GM18873 (cell line): Measurements from ENCODE around the gene MAN2A1.

Experiments used
- ATAC-seq: cut with Tn5 transposase; IDR thresholded peaks from one replicate; pipeline ENCODE4 v1.9.1; 2021; ENCODE audit warnings: mild to moderate bottlenecking, moderate library complexity, moderate number of reproducible peaks; ENCODE audit not compliant: unreplicated experiment, low FRiP score

MAN2A1 gene

DNA sequence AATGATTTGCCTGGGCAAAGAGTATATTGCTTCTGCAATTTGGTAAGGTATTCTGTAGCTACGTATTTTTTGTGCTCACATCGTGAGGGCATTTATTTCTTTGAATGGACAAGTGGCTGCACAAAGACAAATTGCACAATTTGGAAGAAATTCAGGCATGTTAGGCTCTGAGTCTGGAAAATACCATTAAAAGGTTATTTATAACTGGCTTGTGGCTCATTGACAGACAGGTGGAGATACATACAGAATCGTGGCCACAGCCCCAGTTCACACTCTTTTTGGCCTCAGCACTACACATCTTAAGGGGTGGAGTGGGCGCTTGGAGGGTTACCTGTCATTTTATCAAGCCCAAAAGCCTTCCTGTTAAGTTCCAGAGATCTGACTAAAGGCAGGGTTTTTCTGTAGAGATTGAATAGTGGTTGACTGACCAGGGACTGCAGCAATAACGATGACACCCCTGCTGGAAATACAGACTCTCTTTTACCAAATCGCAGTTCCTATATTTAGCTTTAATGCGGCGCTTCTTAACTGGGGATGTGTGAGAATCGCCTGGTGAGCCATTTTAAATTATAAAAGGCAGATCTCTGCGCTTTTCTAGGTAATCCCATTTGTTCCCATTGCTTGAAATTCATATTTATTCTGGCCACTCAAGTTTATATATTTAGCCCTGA lies 14.7 kb downstream of the MAN2A1 start:
- ATAC-seq, result no peak

DNA sequence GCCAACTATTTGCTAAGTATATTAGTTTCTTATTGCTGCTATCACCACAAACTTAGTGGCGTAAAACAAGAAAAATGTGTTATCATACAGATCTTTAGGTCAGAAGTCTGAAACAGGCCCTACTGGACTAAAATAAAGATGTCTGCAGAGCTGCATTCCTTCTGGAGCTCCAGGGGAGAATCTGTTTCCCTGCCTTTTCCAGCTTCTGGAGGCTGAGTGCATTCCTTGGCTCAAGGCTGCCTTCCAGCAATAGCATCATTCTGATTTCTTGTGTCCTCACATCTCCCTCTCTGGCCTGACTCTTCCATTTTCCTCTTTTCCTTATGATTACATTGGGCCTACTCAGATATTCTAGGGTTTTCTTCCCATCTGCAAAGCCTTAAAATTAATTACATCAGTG lies 15.9 kb downstream of the MAN2A1 start:
- ATAC-seq, result no peak

DNA sequence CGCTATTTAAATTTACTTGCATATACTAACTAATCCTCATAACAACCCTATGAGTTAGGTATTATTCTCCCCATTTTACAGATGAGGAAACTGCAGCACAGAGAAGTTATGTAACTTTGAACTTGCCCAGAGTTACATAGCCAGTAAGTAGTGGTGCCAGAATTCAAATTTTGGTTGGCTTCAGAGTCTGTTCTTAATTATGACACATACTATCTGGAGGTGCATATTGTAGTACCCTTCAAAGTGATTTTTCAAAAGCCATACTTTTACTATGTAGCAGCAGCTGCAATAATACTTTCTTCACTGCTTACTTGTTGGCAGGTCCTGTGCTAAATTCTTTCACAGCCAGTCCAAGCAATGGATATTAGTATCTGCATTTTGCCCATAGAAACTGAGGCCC lies 16.4 kb downstream of the MAN2A1 start:
- no peak for ATAC-seq

DNA sequence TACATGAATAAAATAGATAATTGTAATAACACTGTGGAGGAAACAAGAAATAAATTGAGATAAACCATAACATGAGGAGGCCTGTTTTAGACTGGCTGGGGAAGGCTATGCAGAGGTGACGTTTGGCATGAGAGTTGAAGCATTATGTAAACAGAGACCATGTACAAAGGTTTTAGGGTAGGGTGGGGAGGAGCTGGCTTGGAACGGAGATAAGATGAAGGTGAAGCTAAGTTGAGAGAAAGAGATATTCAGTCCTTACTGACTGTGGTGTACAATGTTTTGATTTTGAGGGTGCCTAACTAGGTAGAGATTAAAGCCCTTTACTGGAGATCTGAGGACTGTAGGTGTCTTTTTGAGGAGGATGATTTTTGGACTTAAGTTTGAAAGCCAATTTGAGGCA lies 17.8 kb downstream of the MAN2A1 start:
- ATAC-seq, result no peak

DNA sequence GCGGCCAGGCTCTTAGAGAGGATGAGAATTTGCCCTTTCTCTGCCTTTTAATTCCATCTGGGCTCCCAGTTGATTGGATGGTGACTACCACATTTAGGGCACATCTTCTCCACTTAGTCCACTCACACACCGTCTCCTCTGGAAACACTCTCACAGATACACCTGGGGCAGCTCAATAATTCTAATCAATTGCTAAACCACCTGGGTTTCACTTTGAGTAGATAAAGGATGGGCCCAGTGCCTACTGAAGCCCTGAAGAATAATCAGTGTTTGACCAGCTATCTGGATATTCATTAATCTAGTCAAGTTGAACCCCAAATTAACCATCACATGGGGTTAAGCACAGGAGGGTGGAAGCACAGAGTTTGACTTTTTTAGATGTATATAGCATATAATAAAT lies 19.1 kb downstream of the MAN2A1 start:
- no peak for ATAC-seq

DNA sequence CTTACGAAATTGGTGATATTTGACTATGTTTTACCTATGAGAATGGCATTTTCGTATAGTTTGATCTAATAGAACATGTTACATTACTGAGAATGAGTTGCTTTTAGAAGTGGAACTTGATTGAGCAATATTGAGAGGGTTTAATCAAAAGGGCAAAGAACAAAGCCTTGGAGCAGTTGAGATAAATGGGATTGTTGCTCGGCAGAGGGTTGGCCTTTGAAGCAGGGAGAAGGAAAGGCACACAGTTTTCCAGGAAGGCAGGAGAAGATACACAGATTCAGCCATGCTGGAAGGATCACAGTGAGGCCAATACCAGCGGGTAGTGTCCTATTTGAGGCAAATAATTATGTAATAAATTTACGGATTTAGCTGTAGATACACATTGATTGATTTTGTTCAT lies 19.5 kb downstream of the MAN2A1 start:
- ATAC-seq, result no peak

DNA sequence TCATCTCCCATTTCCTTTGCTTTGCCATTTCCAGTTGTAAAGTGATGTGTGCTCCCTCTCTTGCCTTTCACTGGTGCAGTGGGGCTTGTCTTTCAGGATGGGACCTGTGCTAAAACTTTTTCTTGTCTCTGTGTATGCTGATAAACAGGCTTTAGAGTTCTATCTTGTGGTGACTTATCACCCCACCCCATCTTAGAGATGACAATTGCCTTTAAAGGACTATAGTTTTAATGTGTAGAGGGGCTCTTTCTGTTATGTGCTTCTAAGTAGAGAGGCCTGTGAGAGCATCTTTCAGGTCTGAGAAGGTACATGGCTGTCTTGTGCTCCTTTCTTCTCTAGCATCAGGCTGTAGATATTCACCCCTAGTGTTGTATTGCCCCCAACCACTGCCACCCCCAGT lies 21.9 kb downstream of the MAN2A1 start:
- ATAC-seq, result no peak

DNA sequence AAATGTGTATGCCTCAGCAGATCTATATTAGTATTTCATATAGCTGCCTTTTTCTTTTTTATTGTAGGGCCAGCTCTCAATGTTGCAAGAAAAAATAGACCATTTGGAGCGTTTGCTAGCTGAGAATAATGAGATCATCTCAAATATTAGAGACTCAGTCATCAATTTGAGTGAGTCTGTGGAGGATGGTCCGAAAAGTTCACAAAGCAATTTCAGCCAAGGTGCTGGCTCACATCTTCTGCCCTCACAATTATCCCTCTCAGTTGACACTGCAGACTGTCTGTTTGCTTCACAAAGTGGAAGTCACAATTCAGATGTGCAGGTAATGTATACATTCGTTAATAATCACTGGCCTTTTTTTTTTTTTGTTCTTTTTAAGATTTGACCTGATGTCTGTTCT lies 23.7 kb downstream of the MAN2A1 start:
- ATAC-seq, result no peak

DNA sequence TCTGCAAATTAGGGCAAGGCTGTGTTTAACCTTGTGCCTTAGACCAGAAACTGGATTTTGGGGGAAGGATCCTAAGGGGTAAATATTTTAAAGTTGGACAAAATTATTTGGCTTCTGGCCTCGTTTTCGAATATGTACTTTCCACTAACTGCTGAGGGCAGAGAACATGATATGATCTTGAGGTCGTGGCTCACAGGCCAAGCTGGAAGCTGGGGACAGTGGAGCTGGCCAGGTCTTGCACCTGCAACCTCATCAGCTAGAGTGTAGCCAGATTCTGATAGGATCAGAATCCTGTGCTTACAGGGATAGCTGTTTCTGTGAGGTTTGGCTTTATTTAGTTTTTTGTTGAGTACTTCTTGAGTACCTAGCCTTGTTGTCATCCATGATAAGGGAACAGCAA lies 24.9 kb downstream of the MAN2A1 start:
- ATAC-seq, result no peak

DNA sequence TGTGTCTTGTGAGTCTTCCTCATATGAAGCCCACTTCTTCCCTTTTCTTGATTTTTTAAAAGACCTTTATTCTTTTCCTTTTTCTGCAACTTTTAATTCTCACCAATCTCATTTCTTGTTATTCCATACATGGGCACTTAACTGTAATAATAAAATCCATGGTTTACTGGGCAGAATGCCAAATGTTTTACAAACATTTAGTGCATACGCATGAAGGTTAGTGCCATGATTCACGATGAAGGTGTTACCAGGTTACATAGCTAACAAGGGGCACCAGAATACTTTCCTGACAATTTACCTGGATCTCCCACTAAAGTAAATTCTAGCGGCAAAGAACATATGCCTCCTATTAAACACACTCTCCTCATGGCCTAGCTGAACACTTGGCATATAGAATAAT lies 28.5 kb downstream of the MAN2A1 start:
- no peak for ATAC-seq

DNA sequence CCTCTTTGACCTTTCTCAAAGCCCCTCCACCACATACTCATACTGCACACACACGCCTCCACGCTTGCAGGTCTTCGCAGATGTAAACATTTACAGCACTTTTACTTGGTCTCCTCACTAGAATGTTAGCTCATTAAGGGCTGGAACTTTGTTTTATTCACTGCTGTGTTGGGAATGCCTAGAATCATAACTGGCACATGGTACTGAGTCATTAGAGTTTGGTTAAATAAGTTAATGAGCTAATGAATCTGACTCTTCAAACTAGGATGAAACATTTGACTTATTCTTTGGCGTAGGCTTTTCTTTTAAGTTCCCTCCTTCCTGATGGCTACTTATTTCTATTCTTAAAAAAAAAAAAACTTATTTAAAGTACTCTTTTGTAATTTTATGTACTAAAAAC lies 28.9 kb downstream of the MAN2A1 start:
- no peak for ATAC-seq

DNA sequence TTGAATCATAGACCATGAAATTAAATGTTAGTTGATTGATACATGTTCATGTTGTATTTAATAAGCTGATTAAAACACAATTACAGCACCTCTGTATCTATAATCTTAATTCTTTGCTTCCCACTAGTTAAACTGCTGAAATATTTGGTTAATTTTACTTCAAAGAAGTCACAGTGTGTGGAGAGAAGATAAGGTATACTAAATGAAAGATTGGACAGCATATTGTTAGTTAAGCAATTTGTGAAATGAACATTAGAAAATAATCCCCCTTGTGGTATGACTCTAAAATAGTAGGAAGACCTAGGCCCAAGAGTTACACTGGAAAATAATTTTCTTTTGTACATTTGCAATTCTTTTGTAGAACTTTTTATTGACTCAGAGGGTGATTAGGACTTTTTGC lies 30.3 kb downstream of the MAN2A1 start:
- no peak for ATAC-seq

DNA sequence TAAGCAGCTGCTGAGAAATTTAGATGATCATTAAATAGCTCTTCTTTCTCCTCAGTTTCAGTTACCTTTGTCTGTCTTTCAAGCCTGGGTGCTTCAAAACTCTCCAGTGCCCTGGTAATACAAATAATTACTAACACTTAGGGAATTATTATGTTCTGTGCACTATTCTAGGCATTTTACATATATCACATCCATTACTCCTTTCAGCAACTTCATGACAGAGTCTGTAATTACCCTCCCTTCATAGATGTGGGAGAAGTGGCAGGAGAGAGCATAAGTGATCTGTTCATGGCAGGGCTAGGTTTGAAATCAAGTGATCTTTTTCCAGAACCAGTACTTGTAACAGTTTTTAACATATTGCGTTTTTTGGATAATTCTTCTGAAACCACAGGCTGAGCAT lies 32.0 kb downstream of the MAN2A1 start:
- ATAC-seq, result no peak

DNA sequence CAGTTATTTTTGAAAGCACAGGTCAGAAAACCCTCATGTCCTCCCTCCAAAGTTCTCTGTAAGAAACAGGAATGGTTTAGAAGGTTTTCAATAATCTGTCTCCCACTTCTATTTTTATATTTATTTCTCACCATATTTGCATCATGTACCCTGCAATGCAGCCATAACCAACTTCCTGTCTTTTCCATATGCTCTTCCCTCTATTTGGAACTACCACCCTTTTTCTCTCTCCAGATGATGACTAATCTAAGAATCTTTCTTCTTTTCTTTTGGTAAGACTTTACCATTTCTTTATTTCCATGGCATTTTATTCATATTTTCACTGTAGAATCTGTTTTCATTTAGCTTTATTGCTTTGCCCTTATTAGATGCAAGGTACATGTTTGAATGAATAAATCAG lies 33.9 kb downstream of the MAN2A1 start:
- ATAC-seq, result no peak

DNA sequence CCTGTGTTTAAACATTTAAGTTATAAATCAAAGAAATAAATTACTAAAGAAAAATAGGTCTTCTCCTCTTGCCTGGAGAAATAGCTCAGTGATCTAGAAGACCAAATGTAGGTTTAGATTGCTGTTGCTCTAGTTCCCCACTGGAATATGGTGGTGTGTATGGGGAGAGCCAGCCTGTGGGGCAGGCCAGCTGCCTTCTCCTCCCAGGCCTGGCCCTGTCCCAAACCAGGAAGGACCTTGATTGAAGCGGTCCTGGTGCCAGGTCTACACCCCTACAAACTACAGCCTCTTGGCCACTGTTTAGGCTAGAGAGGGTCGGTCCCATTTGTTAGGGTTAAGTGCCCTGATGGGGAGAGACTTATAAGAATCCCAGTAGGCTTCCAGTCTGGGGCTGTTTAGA lies 35.4 kb downstream of the MAN2A1 start:
- ATAC-seq, result no peak

DNA sequence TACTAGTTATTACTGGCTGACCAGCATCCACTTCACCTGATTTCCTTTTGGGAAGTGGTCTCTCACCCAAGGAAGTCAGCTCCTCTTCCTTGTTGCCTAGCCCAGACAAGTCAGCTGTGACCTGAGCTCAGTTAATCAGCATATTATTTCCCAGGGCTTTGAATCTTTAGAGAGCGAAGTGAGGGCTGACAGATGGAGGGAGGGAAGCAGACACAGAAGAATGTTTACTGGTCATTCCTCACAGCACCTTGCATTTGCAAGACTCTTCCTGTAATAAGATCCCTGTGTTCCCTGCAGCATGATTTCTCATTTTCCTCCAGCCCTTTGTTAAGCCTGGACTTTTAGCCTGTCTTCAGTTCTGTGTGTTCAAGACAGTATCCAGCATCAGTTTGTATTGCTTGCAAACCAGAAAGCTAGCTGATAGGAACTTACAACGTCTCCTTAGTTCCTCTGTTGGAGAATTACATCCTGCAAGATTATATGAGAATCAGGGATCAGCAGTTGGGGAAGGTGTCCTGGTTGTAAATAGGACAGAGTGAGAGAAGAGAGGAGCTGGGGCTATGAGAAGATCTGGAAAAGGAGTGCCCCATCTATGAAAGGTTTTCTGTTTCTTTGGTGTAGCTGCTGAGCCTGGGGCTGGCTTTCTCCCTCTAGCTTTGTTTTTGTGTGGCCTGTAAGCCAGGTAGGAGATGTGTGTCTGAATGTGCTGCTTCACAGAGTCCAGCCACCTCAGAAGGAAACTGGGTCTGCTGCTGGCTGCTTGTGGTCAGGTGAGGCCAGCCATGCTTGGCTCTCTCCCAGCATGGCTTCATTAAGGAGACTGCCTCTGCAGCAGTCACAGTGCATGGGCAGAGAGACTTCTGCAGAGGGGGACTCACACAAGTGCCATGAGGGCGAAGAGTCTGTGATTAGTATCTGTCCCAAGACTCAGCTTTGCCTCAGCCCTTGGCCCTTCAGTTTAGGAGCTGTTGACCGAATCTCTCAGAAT lies 50.3 kb downstream of the MAN2A1 start:
- ATAC-seq, result peak; percentile 62

DNA sequence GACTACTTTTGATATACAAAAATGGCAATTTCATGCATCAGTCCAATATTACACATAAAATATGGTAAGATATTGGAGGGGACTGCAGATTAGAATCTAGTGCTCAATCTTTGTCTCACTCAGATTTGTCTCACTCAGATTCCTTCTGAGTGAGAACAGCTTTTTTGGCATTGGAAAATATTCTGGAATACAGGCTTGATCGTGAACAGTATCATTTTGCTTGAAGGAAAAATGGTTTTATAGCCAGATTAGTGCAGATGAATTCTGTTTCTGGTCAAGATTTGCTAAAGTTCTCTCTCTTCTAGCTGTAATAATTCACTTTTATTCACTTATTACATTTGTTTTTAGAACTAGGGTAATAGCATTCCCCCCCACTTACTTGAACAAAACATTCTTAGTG lies 51.2 kb downstream of the MAN2A1 start:
- no peak for ATAC-seq

DNA sequence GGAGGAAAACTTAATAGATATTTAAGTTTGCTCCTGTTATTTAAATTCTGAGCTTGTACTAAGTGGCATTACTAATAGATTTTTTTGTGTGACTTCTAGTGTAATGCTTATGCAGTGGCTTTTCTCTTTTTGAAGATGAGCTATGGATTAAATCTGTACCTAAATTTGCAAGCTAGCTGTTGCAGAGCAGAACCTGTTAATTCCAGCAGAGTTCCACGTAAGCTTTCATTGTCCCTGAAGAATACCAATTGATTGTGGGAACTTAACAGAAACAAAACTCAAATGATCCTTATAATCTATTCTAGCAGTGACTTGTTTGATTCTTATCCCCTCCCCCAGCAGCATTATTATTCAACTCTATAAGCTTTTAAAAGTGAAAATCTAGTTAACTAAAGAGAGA lies 51.7 kb downstream of the MAN2A1 start:
- ATAC-seq, result no peak

DNA sequence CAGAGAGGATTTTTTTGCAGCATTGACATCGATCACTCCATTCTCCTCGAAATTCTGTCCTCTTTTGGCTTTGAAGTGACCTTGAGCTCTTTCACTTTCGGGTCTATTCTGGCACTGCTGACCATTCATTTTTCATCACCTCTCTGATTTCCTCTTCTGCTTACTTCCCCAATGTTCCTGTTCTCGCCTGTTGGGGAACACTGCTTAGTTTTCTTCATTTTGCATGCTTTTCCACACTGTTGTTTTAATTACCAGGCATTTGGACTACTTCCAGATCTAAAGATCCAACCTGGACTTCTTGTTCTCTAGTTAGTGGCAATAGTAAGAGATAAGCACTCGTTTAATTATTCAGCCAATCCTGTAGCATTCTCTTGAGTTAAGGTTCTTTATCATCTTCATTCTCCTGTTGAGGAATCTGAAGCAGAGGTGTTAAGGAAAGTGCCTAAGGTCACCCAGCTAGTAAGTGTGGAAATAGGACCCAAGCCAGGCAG lies 53.4 kb downstream of the MAN2A1 start:
- ATAC-seq, result no peak

DNA sequence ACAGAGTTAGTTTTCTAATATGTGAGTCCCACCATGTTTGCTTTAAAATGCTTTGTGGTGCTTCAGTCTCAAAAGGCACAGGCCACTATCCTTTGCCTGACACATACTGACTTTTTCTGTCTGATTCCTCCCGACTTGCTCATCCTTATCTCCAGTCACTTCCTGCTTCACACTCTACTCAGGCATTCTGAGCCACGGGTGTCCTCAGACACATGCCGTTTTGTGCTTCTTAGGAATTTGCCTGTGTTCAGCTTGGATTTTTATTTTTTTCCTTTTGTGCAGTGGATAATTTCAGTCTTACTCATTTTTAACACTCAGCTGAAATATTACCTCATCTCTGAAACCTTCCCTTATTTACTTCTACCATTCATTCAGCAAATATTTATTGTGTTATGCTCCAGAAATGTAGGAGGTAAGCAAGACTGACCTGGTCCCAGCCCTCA lies 54.1 kb downstream of the MAN2A1 start:
- no peak for ATAC-seq

DNA sequence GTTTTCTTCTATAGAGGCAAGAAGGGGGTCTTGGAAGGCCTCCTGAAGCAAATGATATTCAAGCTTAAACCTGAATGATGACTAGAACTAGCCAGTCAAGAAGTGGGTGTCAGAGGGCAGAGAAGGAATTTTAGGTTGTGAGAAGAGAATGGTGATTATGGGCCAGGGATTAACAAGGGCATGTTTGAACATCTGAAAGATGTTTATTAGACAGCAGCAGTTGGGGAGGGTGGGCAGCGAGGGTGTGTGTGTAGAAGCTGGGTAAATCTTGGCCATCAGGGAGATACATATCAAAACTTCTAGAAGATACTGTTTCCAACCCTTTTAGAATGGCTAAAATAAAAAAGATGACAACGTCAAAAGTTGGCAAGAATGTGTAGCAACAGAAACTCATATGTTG lies 54.5 kb downstream of the MAN2A1 start:
- no peak for ATAC-seq

DNA sequence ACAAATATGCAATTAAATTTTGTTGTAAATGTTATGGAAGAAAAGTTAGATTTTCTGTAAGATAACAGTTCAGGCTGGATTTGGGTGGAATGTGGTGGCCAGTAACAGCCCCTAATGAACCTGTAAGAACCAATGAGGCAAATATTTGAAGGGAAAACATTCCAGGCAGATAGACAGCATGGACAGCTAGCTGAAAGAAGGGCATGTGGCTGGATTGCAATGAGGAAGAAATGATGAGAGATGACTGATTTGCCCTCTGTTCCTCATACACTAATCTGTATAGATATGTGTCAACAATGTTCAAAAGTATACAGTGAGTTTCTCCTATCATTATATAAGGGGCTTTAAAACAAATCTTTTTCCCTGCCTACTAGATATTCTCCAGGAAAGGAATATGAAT lies 58.8 kb downstream of the MAN2A1 start:
- ATAC-seq, result no peak
